Subcutaneous adipose tissue (tissue), 4 donors: ENCODE measurements around the gene SUGT1. TPM values are rescaled to one million over a fixed set of nuclear protein-coding genes. Genes with fewer than 3 reads are reported as not detected.

Source experiments
- CTCF ChIP-seq: fragments of 450-650 bp; IDR thresholded peaks from one replicate; pipeline ENCODE4 v1.5.1; 2016; ENCODE audit warnings: low read depth, mild to moderate bottlenecking, control low read depth, antibody characterized with exemption, moderate library complexity
- total RNA-seq, 4 donors: library from RNA; depleted of rRNA; stranded (reverse); fragments of >200 nt; gene quantifications; one replicate each; pipeline ENCODE4 v1.1.0, GENCODE V29; 2016

Gene SUGT1
- total RNA-seq, 4 donors from 2014 or later, result 29.9 to 44.3 (median 35.6) TPM

GRCh38 chr13:52738719-52739467 lies 86.3 kb downstream of the SUGT1 start:
- TF ChIP-seq CTCF, result no peak

GRCh38 chr13:52739468-52740071 lies 86.9 kb downstream of the SUGT1 start, which contains the start of gene CNMD:
TSS of gene CNMD (minus strand) at chr13:52739820. CDS start at chr13:52739701, 119 bp downstream.
- no peak for TF ChIP-seq CTCF

- no peak for TF ChIP-seq CTCF
Observed at GRCh38 chr13:52743569-52743968, 90.9 kb downstream of the SUGT1 start.

GRCh38 chr13:52743988-52744387 lies 91.4 kb downstream of the SUGT1 start:
- no peak for TF ChIP-seq CTCF

GRCh38 chr13:52744842-52745375 lies 92.3 kb downstream of the SUGT1 start:
- TF ChIP-seq CTCF, result no peak

GRCh38 chr13:52746141-52746540 lies 93.5 kb downstream of the SUGT1 start:
- TF ChIP-seq CTCF, result no peak

- TF ChIP-seq CTCF, result no peak
Observed at GRCh38 chr13:52749419-52749818, 96.8 kb downstream of the SUGT1 start.
